Esophagus muscularis mucosa (tissue), 4 donors: Measurements from ENCODE around the gene FN1. TPM values are rescaled to one million over a fixed set of nuclear protein-coding genes. Genes with fewer than 3 reads are reported as not detected.
A peak's percentile ranks its signal among the peaks of the same experiment; 100 is the strongest.

ENCODE experiments used
- DNase-seq: peaks from one replicate; pipeline ENCODE4 v3.0.0-alpha.2; 2017; ENCODE audit errors: extremely low spot score
- H3K27ac ChIP-seq, 4 donors: fragments of 200-600 bp; sonication (generic); replicated peaks in 1 of 4; 1 replicate in 3 of 4; 2 replicates in 1 of 4; pipeline ENCODE4 v1.5.1; 2016 to 2019; ENCODE audit warnings: mild to moderate bottlenecking in 1 of 4
- H3K27me3 ChIP-seq, 4 donors: fragments of 200-600 bp; sonication (generic); one replicate each; pipeline versions ENCODE4 v1.5.1 to v1.6.0; 2016 to 2019
- H3K36me3 ChIP-seq, 4 donors: fragments of 200-600 bp; sonication (generic); one replicate each; pipeline ENCODE4 v1.5.1; 2016 to 2019
- H3K4me1 ChIP-seq, 4 donors: fragments of 200-600 bp; sonication (generic); one replicate each; pipeline ENCODE4 v1.5.1; 2016 to 2019
- H3K4me3 ChIP-seq, 4 donors: fragments of 200-600 bp; sonication (generic); 1 replicate in 2 of 4; 2 replicates in 2 of 4; pipeline ENCODE4 v1.5.1; 2016 to 2019; ENCODE audit warnings: mild to moderate bottlenecking in 4 of 4, moderate library complexity in 1 of 4
- H3K9me3 ChIP-seq, 4 donors: fragments of 200-600 bp; sonication (generic); 1 replicate in 3 of 4; 2 replicates in 1 of 4; pipeline ENCODE4 v1.5.1; 2016 to 2019
- EP300 ChIP-seq: sonication (generic); formaldehyde crosslinking; IDR thresholded peaks from one replicate; pipeline ENCODE4 v1.6.1; 2017; ENCODE audit warnings: antibody characterized with exemption
- POLR2A ChIP-seq: fragments of 450-650 bp; IDR thresholded peaks from one replicate; pipeline ENCODE4 v1.6.1; 2017; ENCODE audit warnings: antibody characterized with exemption, moderate library complexity, mild to moderate bottlenecking, low read depth
- POLR2AphosphoS5 ChIP-seq, 2 donors: sonication (generic); formaldehyde crosslinking; IDR thresholded peaks; one replicate each; pipeline ENCODE4 v1.6.1; 2017; ENCODE audit warnings: antibody characterized with exemption in 2 of 2
- WGBS: methylation state at CpG from one replicate; pipeline ENCODE4 v1.1.5; 2018; 5-methylcytosine and 5-hydroxymethylcytosine counted together
- intact Hi-C: fragments of 100-400 bp; cut with DNase I; formaldehyde crosslinking; loops from one replicate; pipeline ENCODE4 v1.15.1; 2023
- total RNA-seq, 4 donors: library from RNA; depleted of rRNA; stranded (reverse); fragments of >200 nt; gene quantifications; one replicate each; pipeline versions ENCODE4 v1.1.0 to v1.2.1, GENCODE V29; 2016
- TF ChIP-seq, protein P1 (sequence below), 3 experiments: fragments of 200-600 bp in 2 of 3; fragments of 450-650 bp in 1 of 3; sonication (generic) in 2 of 3; IDR thresholded peaks; one replicate each; pipeline ENCODE4 v1.5.1; 2017 to 2019; ENCODE audit warnings: antibody characterized with exemption in 3 of 3, mild to moderate bottlenecking in 2 of 3, moderate library complexity in 1 of 3

The FN1 gene
- total RNA-seq, 4 donors from 2014 or later: 2,256 to 4,873 (median 2,950) TPM

- intact Hi-C loops: no loop called here
- Histone ChIP-seq H3K36me3 (peaks cover 21 to 93% (median 59%) of the 10 kb centered on the region in 4 donors), H3K4me3 (no peak overlapping the region), H3K4me1 (peaks cover 3 to 72% (median 63%) of the 10 kb centered on the region in 4 donors), H3K9me3 (no peaks in the 10 kb centered on the region), H3K27me3 (no peaks in the 10 kb centered on the region), H3K27ac (peak overlapping the region; percentile 52 to 81 (median 64))
- 52% methylated on average over 9 of the region's 9 CpGs for WGBS
- TF ChIP-seq POLR2AphosphoS5 (IDR thresholded peaks at IDR 0.05) (peak in 1 of 2 donors; percentile 38), EP300 (no peak), POLR2A (no peak)
- TF ChIP-seq, protein P1, sequence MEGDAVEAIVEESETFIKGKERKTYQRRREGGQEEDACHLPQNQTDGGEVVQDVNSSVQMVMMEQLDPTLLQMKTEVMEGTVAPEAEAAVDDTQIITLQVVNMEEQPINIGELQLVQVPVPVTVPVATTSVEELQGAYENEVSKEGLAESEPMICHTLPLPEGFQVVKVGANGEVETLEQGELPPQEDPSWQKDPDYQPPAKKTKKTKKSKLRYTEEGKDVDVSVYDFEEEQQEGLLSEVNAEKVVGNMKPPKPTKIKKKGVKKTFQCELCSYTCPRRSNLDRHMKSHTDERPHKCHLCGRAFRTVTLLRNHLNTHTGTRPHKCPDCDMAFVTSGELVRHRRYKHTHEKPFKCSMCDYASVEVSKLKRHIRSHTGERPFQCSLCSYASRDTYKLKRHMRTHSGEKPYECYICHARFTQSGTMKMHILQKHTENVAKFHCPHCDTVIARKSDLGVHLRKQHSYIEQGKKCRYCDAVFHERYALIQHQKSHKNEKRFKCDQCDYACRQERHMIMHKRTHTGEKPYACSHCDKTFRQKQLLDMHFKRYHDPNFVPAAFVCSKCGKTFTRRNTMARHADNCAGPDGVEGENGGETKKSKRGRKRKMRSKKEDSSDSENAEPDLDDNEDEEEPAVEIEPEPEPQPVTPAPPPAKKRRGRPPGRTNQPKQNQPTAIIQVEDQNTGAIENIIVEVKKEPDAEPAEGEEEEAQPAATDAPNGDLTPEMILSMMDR (IDR thresholded peaks at IDR 0.05): peak in 1 of 3 experiments; percentile 32
- no peak for DNase-seq
Observed at GRCh38 chr2:215397632-215398341, 38.1 kb downstream of the FN1 start.

- WGBS: 32% methylated on average over 2 of the region's 2 CpGs
- intact Hi-C loops: no loop called here
- peaks cover 30 to 93% (median 65%) of the 10 kb centered on the region in 4 donors for H3K36me3 ChIP-seq
- no peak for DNase-seq
- TF ChIP-seq POLR2AphosphoS5 (IDR thresholded peaks at IDR 0.05): peak in 1 of 2 donors; percentile 69
- TF ChIP-seq POLR2A: no peak
- H3K27me3 ChIP-seq: no peaks in the 10 kb centered on the region
- no peaks in the 10 kb centered on the region for H3K9me3 ChIP-seq
- no peak overlapping the region for H3K4me3 ChIP-seq
- H3K27ac ChIP-seq: peak overlapping the region; percentile 52 to 81 (median 64)
- peaks cover 3 to 62% (median 54%) of the 10 kb centered on the region in 4 donors for H3K4me1 ChIP-seq
Observed at GRCh38 chr2:215396595-215397313, 39.1 kb downstream of the FN1 start.

DNA sequence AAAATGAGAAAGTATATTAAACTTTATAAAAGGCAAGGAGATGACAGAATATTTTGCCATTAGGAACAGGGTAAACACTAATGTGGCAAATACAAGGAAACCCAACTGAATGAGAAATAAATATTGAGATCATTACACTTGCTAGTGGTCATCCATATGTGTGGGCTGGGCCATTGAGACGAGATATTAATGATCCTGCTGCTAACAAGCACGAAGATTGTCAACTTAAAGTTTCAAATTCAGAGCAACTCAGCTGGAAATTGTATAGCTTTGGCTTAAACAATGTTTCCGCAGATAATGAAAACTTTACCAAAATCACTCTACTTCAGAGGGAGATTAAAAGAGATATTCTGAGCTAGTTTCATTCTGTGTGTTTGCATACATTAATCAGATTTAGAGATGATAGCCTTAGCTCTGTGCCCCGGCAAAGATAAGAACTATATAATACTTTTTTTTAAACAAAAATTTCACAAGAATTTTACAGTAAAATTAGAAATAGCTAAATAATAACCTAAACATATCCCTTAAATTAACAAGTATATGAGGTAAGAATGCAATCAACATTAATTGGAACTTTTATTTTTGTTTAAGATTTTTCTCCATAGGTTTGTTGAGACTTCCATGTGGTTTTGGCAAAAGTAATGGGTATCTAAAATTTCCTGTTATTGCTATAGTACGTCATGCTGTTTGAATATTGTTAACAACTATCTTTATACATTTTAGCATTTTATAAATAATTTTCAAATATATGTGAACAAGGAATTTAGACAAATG, 40.0 kb downstream of the FN1 start:
- intact Hi-C loops: no loop called here
- no peak overlapping the region for H3K4me3 ChIP-seq
- WGBS: 59% methylated on average over 5 of the region's 5 CpGs
- H3K27me3 ChIP-seq: no peaks in the 10 kb centered on the region
- H3K36me3 ChIP-seq: peaks cover 32 to 96% (median 72%) of the 10 kb centered on the region in 4 donors
- no peaks in the 10 kb centered on the region for H3K9me3 ChIP-seq
- peaks cover 3 to 56% (median 48%) of the 10 kb centered on the region in 4 donors for H3K4me1 ChIP-seq
- TF ChIP-seq, protein P1 (IDR thresholded peaks at IDR 0.05): no peak
- TF ChIP-seq EP300: no peak
- TF ChIP-seq POLR2A: no peak
- TF ChIP-seq POLR2AphosphoS5 (IDR thresholded peaks at IDR 0.05): no peak
- DNase-seq: no peak
- H3K27ac ChIP-seq: peak overlapping the region; percentile 1 to 81 (median 45)

DNA sequence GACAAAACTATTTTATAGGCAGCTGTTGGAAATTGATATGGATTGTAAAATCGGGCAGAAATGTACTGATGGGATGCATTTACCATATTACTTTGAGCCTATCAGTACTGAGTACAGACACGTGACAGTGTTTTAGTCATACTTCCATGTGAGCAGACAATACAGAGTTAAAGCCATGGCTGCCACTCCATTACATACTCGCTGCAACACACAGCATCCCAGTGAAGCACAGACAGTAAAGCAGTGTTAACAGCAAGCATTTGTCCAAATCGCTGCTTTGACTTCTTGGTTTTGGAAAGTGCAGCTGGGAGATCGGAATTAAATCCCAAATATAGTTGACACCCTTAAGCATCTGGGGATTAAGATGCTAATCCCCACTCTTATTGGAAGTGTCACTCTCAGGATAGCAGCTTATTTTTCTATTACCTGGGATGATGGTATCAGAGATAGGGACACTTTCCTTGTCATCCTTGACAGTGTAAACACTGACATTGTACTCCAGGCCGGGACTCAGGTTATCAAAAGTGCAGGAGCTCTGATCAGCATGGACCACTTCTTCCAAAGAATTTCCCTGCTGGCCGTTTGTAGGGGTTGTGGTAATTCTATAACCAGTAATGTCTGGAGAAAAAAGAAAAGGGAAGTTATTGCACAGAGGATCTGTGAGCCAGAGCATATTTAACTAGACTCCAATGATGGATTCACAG, 41.6 kb downstream of the FN1 start:
- H3K4me3 ChIP-seq: no peak overlapping the region
- peaks cover 3 to 41% (median 39%) of the 10 kb centered on the region in 4 donors for H3K4me1 ChIP-seq
- no peak for DNase-seq
- intact Hi-C loops: no loop called here
- peaks cover 44 to 100% (median 81%) of the 10 kb centered on the region in 4 donors for H3K36me3 ChIP-seq
- H3K27me3 ChIP-seq: no peaks in the 10 kb centered on the region
- peak overlapping the region; percentile 22 to 81 (median 45) for H3K27ac ChIP-seq
- peak in 1 of 2 donors; percentile 22 for TF ChIP-seq POLR2AphosphoS5 (IDR thresholded peaks at IDR 0.05)
- no peak for TF ChIP-seq POLR2A
- H3K9me3 ChIP-seq: no peaks in the 10 kb centered on the region
- 64% methylated on average over 7 of the region's 7 CpGs for WGBS

GRCh38 chr2:215392687-215393270, 43.1 kb downstream of the FN1 start:
- 94% methylated on average over 12 of the region's 12 CpGs for WGBS
- H3K36me3 ChIP-seq: peaks cover 54 to 100% (median 71%) of the 10 kb centered on the region in 4 donors
- peak in 1 of 2 donors; percentile 6 for TF ChIP-seq POLR2AphosphoS5 (IDR thresholded peaks at IDR 0.05)
- TF ChIP-seq EP300: no peak
- H3K9me3 ChIP-seq: no peaks in the 10 kb centered on the region
- H3K27me3 ChIP-seq: no peaks in the 10 kb centered on the region
- peaks cover 0 to 26% (median 25%) of the 10 kb centered on the region in 4 donors for H3K4me1 ChIP-seq
- DNase-seq: no peak
- intact Hi-C loops: no loop called here
- H3K4me3 ChIP-seq: no peak overlapping the region
- H3K27ac ChIP-seq: peak overlapping the region in 2 of 4 donors; percentile 5 to 22
